Loucy (cell line): ENCODE data around the gene G6PD.
"Not testable (repeated sequence)": the region's sequence is repeated elsewhere in the genome, so short reads cannot be mapped to it uniquely, and the experiment has no call there.

Source experiments
- CTCF ChIP-seq: fragments of 200-600 bp; sonication (generic); conservative IDR thresholded peaks from 2 replicates; pipeline ENCODE4 v1.5.1; 2014; ENCODE audit warnings: mild to moderate bottlenecking, antibody characterized with exemption, low read length
- EZH2phosphoT487 ChIP-seq: fragments of 200-600 bp; IDR thresholded peaks from 2 replicates; pipeline ENCODE4 v1.6.1; 2018; ENCODE audit warnings: antibody characterized with exemption, mild to moderate bottlenecking, moderate library complexity, borderline replicate concordance

- TF ChIP-seq CTCF, EZH2phosphoT487: not testable (repeated sequence)
These were observed 15.6 kb upstream of the G6PD start for GRCh38 chrX:154562295-154562694.
